Peyer's patch (tissue), 4 donors: ENCODE data around the gene SAMSN1.

Source experiments
- POLR2A ChIP-seq, 2 donors: fragments of 450-650 bp; IDR thresholded peaks; one replicate each; pipeline ENCODE4 v1.5.1; 2017; ENCODE audit warnings: antibody characterized with exemption in 2 of 2, mild to moderate bottlenecking in 2 of 2, moderate library complexity in 2 of 2
- TF ChIP-seq, protein P1 (sequence below), 6 experiments: fragments of 450-650 bp in 4 of 6; fragments of 200-600 bp in 2 of 6; sonication (generic) in 1 of 6; IDR thresholded peaks; one replicate each; pipeline ENCODE4 v1.5.1; 2017 to 2019; ENCODE audit warnings: antibody characterized with exemption in 6 of 6, mild to moderate bottlenecking in 3 of 6, moderate library complexity in 1 of 6

DNA sequence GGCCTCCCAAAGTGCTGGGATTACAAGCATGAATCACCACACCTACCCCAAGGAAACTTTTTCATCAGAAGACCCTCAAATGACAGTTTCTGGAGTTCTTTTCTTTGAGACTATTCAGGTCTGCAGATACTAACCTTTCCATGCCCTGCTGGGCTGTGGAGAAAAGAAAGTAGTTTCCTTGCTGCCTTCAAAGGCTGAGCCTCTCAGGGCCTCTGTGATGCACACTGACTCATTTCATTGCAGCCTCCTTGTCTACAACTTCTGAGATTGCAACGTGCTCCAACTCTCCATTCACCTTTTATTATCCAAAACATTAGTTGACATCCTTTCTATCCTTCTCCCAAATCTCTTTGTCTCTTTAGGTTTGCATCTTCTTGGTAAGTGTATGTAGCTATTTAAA is 8.8 kb upstream of the SAMSN1 start:
- TF ChIP-seq, protein P1, sequence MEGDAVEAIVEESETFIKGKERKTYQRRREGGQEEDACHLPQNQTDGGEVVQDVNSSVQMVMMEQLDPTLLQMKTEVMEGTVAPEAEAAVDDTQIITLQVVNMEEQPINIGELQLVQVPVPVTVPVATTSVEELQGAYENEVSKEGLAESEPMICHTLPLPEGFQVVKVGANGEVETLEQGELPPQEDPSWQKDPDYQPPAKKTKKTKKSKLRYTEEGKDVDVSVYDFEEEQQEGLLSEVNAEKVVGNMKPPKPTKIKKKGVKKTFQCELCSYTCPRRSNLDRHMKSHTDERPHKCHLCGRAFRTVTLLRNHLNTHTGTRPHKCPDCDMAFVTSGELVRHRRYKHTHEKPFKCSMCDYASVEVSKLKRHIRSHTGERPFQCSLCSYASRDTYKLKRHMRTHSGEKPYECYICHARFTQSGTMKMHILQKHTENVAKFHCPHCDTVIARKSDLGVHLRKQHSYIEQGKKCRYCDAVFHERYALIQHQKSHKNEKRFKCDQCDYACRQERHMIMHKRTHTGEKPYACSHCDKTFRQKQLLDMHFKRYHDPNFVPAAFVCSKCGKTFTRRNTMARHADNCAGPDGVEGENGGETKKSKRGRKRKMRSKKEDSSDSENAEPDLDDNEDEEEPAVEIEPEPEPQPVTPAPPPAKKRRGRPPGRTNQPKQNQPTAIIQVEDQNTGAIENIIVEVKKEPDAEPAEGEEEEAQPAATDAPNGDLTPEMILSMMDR (IDR thresholded peaks at IDR 0.05): no peak
- no peak for TF ChIP-seq POLR2A (IDR thresholded peaks at IDR 0.05)
